Right cardiac atrium (tissue), 5 donors: ENCODE results near the gene WRNIP1. TPM values are rescaled to one million over a fixed set of nuclear protein-coding genes. Genes with fewer than 3 reads are reported as not detected.

ENCODE experiments used
- ATAC-seq, 2 donors: fragments of 200-7000 bp; cut with Tn5 transposase; one replicate each; pipeline versions ENCODE4 v1.8.0 to v1.9.1; 2020; ENCODE audit warnings: moderate library complexity in 2 of 2, mild to moderate bottlenecking in 1 of 2
- DNase-seq, 3 donors: peaks; one replicate each; pipeline ENCODE4 v3.0.0-alpha.2; 2020
- H3K27ac ChIP-seq: one replicate; pipeline ENCODE4 v1.5.1; 2013; ENCODE audit warnings: mild to moderate bottlenecking, low read length, control low read depth, moderate library complexity
- H3K27me3 ChIP-seq: one replicate; pipeline ENCODE4 v1.6.1; 2013; ENCODE audit not compliant: control insufficient read depth, insufficient read depth
- H3K4me1 ChIP-seq: one replicate; pipeline ENCODE4 v1.6.1; 2013; ENCODE audit warnings: low read length; ENCODE audit not compliant: control insufficient read depth, insufficient read depth
- H3K4me3 ChIP-seq: one replicate; pipeline ENCODE4 v1.5.1; 2013; ENCODE audit warnings: low read length, control low read depth
- H3K9me3 ChIP-seq: one replicate; pipeline ENCODE4 v1.6.1; 2013; ENCODE audit warnings: low read length; ENCODE audit not compliant: control insufficient read depth
- WGBS: extraction: QIAGEN DNeasy Blood & Tissue Kit; methylation state at CpG from one replicate; pipeline ENCODE4 v1.1.7; 2013; 5-methylcytosine and 5-hydroxymethylcytosine counted together
- intact Hi-C, 4 donors: fragments of 100-400 bp; cut with DNase I; formaldehyde crosslinking; loops; one replicate each; pipeline versions ENCODE4 v1.11.0 to v1.14.0; 2022 to 2023
- polyA plus RNA-seq: library from polyadenylated mRNA; stranded (reverse); fragments of 200-250 nt; gene quantifications from one replicate; pipeline ENCODE4 v1.2.3, GENCODE V29; 2013
- total RNA-seq, 4 donors: library from RNA; stranded (reverse); fragmentation: NEBNext Ultra II Directional; extraction: Animal tissue kit (Norgen Biotek cat#: 25700); gene quantifications; one replicate each; pipeline ENCODE4 v1.2.1, GENCODE V29; 2021
- donor health status: healthy with polysubstance abuse.
- donor health status: DM: no; HTN: yes; CAD: no.
- donor health status: DM: no; HTN: no; CAD: no.
- donor health status: DM: no; HTN: yes; CAD: no; lungs with severe emphysema.
- donor health status: DM: yes; HTN: yes; CAD: no.

Gene WRNIP1
- total and polyA plus RNA-seq, 5 donors: 34.7 to 49.3 (median 44.1) TPM

DNA sequence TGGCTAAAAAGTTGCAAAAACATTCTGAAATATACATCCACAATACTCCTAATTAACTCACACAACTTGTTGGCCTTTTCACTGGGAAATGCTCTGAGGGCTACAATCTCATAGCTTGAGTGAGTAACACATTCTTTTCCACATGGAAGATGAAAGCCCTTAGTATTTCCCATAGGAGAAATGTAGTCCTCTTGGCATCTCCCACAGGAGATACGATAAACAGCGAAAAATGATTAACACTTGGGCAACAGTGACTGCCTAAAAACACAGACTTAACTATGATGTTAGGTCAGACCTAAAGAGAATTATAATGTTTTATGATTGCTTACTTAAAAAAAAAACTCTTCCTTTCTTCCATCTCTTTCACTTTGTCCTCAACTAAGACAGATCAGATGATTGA is 23.4 kb upstream of the WRNIP1 start:
- Histone ChIP-seq H3K27ac (no peak overlapping the region), H3K4me3 (no peak overlapping the region), H3K9me3 (no peaks in the 10 kb centered on the region), H3K27me3 (no peaks in the 10 kb centered on the region), H3K4me1 (no peaks in the 10 kb centered on the region)
- WGBS: 64% methylated on average over 2 of the region's 2 CpGs
- DNase-seq (no peak), ATAC-seq (no peak)
- intact Hi-C loops: loop anchor here in 2 of 4 donors (5.0 to 10.0 kb wide), 2 partner anchors 1137 to 1144 kb away; partner anchors contain the start of gene FOXC1 (in 1 of the 2)

DNA sequence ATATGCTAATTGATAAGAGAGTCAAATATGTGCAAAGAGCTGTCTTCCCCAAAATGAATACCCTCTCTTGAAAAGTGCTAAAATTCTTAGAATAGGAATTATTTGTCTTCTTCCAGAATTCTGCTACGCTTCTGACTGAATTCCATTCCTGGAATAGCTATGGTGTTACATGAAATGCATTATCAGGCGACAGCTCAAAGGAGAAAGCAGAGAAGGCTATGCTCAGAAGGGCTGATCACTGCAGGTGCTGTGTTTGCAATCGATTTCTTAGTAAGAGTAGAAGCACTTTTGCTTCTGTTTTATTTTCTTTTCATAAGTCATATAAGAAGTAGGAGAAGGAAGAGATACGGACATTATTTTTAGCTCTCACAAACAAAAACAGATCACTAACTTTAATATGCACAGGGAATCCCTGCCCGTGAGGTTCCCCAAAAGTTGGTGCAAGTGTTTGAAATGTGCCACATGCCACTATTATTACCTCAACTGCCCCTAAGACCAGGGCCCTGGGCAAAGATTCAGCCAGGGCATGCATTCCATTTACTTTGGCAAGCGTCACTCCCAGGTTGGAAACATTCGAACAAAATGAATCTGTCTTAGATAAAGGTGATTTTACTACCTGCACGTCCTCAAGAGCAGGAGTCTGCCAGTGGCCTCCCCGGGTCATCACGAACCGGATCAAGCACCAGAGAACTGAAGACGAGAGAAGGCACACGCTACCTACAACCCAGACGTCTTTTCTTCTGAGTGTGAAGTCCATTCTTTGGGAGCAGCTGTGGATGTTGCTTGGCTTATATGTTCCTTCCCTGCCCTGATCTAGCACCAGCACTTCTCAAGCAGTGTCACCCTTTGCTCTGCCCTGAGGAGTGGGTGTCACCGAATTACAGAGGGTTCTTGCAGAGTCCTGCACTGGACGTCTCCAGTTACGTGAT is 21.6 kb upstream of the WRNIP1 start:
- no peak for DNase-seq
- no peaks in the 10 kb centered on the region for H3K27me3 ChIP-seq
- WGBS: 64% methylated on average over 17 of the region's 17 CpGs
- H3K9me3 ChIP-seq: no peaks in the 10 kb centered on the region
- ATAC-seq: peak; percentile 59 to 61
- no peak overlapping the region for H3K4me3 ChIP-seq
- no peaks in the 10 kb centered on the region for H3K4me1 ChIP-seq
- peak overlapping the region; percentile 87 for H3K27ac ChIP-seq
- intact Hi-C loops: loop anchor here in 2 of 4 donors (5.0 to 10.0 kb wide), 2 partner anchors 1139 to 1146 kb away; partner anchors contain the start of gene FOXC1 (in 1 of the 2)

DNA sequence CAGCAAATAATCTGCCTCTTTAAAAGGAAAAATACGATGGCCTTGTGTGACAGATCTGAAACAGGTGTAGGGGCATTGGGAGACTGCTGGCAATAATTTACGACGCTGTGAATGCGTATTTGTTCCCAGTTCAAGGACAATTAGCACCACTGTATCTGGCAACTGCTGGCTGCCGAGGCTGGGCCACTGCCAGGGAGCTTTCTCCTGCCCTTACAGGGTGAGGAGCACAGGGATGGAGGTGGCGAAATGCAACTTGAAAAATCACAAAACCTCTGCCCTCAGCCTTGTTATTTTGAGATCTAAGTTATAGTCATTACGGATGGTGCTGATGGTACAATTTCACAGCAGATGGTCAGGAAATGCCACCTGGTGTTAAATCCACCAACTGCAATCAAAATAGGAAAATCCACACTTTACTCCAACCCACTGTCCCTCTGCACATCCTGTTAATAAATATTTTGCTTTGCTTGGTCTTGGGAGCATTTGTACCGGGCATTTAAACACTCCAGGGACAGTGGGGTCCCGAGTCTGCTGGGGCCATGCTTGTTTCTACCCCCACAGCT is 20.9 kb upstream of the WRNIP1 start:
- ATAC-seq (peak; percentile 82 to 86), DNase-seq (peak; percentile 56 to 90 (median 87))
- Histone ChIP-seq H3K9me3 (no peaks in the 10 kb centered on the region), H3K4me1 (no peaks in the 10 kb centered on the region), H3K27me3 (no peaks in the 10 kb centered on the region), H3K27ac (peak overlapping the region; percentile 87), H3K4me3 (no peak overlapping the region)
- 60% methylated on average over 9 of the region's 9 CpGs for WGBS
- intact Hi-C loops: loop anchor here in 2 of 4 donors (5.0 to 10.0 kb wide), 2 partner anchors 1139 to 1147 kb away; partner anchors contain the start of gene FOXC1 (in 1 of the 2)

DNA sequence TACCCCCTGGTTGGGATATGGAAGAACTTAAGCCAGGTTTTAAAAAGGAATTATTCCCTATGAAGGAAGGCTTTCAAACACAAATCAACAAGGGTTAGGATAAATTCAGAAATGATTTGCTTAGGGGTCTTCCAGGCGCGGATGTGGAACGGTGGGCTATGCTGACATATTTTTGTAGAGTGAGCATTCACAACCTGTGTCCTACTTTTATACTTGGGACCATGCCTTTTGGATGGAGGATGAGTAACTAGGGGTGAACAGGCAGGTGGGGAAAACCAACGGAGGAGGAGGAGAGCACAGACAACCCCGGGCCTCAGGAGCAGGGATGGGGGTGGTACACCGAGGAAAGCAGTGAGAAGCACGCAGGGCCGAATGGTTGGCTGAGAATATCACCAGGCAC is 20.4 kb upstream of the WRNIP1 start:
- WGBS: 91% methylated on average over 8 of the region's 8 CpGs
- DNase-seq (no peak), ATAC-seq (no peak)
- no peak overlapping the region for H3K4me3 ChIP-seq
- H3K27me3 ChIP-seq: no peaks in the 10 kb centered on the region
- H3K4me1 ChIP-seq: no peaks in the 10 kb centered on the region
- intact Hi-C loops: loop anchor here in 2 of 4 donors (5.0 to 10.0 kb wide), 2 partner anchors 1140 to 1147 kb away; partner anchors contain the start of gene FOXC1 (in 1 of the 2)
- no peaks in the 10 kb centered on the region for H3K9me3 ChIP-seq
- H3K27ac ChIP-seq: peak overlapping the region; percentile 87

DNA sequence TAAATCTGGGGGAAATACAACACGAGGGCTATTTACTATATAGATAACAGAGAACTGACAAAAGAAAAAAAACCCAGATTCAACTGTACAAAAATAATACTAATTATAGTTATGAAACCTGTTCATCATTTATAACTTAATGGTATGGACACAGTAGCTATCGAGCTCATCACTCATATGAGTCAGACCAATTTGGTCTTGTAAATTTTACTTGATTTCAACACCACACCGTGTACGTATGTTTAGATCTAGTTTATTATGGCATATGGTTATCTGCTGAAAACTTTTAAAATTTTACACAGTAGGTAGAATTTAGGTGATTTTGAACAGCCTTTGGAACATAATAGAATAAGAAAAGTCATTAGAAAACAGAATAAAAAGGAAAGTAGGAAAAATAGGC is 19.9 kb upstream of the WRNIP1 start:
- no peak overlapping the region for H3K27ac ChIP-seq
- no peaks in the 10 kb centered on the region for H3K4me1 ChIP-seq
- intact Hi-C loops: loop anchor here in 1 of 4 donors (10.0 kb wide), 1 partner anchor 1140 kb away; the partner anchor contains the start of gene FOXC1
- no peaks in the 10 kb centered on the region for H3K9me3 ChIP-seq
- no peak for ATAC-seq
- no peak overlapping the region for H3K4me3 ChIP-seq
- DNase-seq: no peak
- WGBS: 91% methylated on average over 4 of the region's 4 CpGs
- no peaks in the 10 kb centered on the region for H3K27me3 ChIP-seq

DNA sequence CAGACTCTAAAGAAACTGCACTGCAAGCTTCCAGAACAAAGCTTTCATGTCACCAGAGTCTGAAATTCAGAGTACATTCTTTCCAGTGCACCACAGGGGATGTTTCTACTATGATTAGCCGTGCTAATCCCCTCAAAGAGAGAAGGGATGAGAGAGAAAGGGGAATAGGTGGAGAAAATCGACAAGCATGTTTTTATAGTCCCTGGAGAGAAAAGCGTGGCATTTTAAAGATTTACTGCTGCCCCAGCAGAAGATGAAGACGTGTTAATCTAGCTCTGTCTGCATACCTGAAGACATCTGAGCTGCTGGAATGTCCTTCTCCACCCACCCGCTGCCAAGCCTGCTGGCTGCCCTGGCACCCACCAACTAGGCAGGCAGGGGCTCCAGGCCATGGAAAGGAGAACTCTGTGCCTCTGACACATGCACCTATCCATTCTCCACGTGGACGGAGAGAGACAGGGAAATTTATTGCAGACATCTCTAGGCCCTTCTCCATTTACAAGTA is 18.6 kb upstream of the WRNIP1 start:
- H3K27ac ChIP-seq: no peak overlapping the region
- ATAC-seq: no peak
- intact Hi-C loops: loop anchor here in 1 of 4 donors (10.0 kb wide), 1 partner anchor 1142 kb away; the partner anchor contains the start of gene FOXC1
- H3K27me3 ChIP-seq: no peaks in the 10 kb centered on the region
- no peaks in the 10 kb centered on the region for H3K4me1 ChIP-seq
- H3K4me3 ChIP-seq: no peak overlapping the region
- DNase-seq: peak in 1 of 3 donors; percentile 35
- H3K9me3 ChIP-seq: no peaks in the 10 kb centered on the region
- 77% methylated on average over 7 of the region's 7 CpGs for WGBS

DNA sequence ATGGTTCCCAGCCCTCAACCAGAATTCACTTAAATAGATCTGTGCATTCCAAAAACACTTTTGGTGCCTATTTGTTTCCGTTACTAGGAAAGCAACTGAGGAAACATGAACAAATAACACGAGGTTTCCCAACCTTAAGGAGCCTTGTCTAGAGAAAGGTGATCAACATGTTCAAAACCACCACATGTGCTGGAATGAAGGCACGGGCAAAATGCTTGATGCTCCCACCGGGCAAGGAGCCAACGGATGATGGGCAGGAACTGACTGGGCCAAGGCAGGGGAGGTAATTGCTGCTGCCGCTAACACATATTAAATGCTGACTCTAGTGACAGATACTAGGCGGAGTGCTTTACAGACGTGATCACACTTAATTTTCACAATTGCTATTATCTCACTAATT is 17.0 kb upstream of the WRNIP1 start:
- no peaks in the 10 kb centered on the region for H3K9me3 ChIP-seq
- WGBS: 60% methylated on average over 8 of the region's 8 CpGs
- no peaks in the 10 kb centered on the region for H3K27me3 ChIP-seq
- no peak overlapping the region for H3K4me3 ChIP-seq
- no peaks in the 10 kb centered on the region for H3K4me1 ChIP-seq
- H3K27ac ChIP-seq: no peak overlapping the region
- ATAC-seq: no peak
- intact Hi-C loops: loop anchor here in 1 of 4 donors (10.0 kb wide), 1 partner anchor 1143 kb away; the partner anchor contains the start of gene FOXC1
- DNase-seq: peak in 2 of 3 donors; percentile 55 to 59

DNA sequence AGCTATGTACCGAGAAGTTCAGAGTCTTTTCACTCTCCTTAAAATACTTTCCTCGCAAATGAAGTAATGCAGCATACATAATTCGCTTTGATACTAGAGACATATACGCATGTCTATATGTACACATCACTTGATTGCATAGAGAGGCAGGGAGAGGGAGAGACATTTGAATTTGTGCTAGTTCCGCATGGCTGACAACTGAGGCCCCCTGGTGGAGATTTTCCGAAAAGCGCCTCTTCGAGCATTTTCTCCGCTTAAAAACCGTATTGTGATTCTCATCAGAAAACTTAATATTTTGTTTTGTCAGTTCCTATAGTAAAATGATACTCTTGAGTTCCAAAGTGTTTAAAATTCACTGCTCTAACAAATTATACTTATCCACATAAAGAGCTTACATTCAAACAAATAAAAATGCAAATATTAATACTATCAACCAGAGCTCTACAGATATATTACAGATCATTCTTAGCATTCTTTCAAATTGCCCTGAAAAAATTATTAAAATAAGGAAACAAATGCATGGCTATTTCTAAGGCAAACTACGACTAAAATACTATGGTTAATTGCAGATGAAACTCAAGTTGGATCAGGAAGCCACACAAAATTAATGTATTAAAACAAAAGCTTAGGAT is 15.1 kb upstream of the WRNIP1 start:
- intact Hi-C loops: loop anchor here in 1 of 4 donors (10.0 kb wide), 1 partner anchor 1145 kb away; the partner anchor contains the start of gene FOXC1
- no peaks in the 10 kb centered on the region for H3K9me3 ChIP-seq
- H3K4me1 ChIP-seq: no peaks in the 10 kb centered on the region
- ATAC-seq: peak in 1 of 2 donors; percentile 52
- peak overlapping the region; percentile 0 for H3K4me3 ChIP-seq
- DNase-seq: peak in 2 of 3 donors; percentile 70 to 72
- no peaks in the 10 kb centered on the region for H3K27me3 ChIP-seq
- no peak overlapping the region for H3K27ac ChIP-seq
- 6% methylated on average over 11 of the region's 11 CpGs for WGBS

DNA sequence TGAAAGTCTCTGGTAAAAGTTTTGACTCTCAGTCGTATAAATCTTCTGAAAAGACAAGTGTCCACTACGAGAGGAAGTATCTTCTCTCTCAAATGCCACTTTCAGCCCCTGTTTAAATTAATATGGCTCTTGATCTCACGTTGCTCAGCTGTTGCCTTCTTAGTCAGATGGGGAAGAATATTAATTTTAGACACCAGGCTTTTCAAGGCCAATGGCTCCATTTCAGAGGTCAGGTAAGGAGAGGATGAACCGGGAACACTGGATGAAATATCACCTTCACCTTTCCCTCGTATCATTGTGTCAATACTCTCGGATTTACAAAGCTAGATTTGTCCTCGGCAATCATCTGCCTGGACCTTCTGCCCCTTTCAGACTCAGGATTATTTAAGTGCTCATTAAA is 14.4 kb upstream of the WRNIP1 start, which contains the start of gene MYLK4:
TSS of gene MYLK4 (minus strand) at position 91 of the 400 bp plus-strand sequence. CDS start 1,628 bp downstream, outside the sequence.
- Histone ChIP-seq H3K27me3 (no peaks in the 10 kb centered on the region), H3K9me3 (no peaks in the 10 kb centered on the region), H3K4me3 (peak within 1 kb of the TSS; percentile 0), H3K4me1 (no peaks in the 10 kb centered on the region), H3K27ac (no peak within 1 kb of the TSS)
- 84% methylated on average over 7 of the region's 7 CpGs for WGBS
- intact Hi-C loops: no loop called here
- ATAC-seq: no peak
- DNase-seq: no peak

DNA sequence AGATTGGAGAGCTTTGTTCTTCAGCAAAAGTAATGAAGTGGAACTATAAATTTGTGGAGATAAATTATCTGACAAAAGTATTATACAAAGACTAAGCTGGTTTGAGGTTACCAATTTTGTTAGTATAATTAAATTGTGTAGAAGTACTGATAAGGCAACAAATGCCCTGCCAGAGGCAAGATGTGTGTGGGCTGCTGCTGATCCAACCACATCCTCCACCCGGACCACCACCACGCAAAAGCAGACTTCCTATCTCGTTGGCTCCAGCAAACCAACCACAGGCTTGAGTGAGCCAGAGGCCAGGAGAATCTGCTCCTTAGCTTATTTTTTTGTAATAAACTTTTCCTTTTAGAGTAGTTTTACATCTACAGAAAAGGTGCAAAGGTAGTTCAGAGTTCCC is 13.3 kb upstream of the WRNIP1 start:
- DNase-seq (no peak), ATAC-seq (no peak)
- Histone ChIP-seq H3K4me1 (no peaks in the 10 kb centered on the region), H3K4me3 (no peak overlapping the region), H3K27me3 (no peaks in the 10 kb centered on the region), H3K27ac (no peak overlapping the region), H3K9me3 (no peaks in the 10 kb centered on the region)
- intact Hi-C loops: no loop called here
- WGBS: 75% methylated on average over 3 of the region's 3 CpGs
